ENCODE measurements around the gene MLLT10.

Gene MLLT10

DNA sequence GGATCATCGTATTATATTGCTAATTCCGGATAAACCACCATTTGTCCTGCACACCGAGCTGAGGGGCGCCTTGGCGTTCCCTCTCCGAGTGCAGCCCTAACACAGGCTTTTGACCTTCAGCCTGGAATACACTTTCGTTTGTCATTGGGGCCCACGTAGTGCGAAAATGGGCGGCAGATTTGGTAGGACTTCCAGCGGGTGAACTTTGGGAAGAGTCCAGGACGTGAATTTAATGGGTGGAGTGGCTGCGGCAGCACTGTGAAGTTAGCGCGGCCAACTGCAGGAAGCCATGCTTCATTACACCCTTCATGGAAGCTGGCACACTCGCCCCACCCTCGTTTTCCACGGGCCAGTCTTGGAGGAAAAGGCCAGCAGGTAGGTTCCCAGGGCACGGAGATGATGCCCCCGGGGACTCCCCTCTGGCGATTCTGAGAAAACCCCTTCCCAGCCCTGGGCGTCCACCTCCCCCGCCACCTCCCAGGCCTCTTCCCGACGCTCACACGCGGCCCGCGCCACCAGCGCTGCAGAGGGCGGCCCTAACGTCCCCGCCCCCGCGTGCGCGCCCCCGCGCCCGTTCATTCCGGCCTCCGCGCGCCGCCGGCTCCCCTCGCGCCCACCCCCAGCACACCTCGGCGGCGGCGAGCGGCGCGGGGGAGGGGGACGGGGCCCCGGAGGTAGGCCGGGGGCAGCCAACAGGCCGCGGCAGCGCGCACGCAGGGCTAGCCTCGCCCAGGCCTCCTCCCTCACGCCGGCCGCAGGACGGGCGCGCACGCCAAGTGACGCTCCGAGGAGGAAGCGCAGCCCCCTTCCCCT lies at the start of gene MLLT10:
TSS of gene MLLT10 (plus strand) at position 766 of the 813 bp plus-strand sequence. CDS start 413 bp downstream, outside the sequence.
- peaks cover 0 to 9% of the 10 kb centered on the region in 2 donors for H3K36me3 ChIP-seq (ENCODE audit: control insufficient read depth in 1 of 2, insufficient read depth in 2 of 2, low read length in 2 of 2)
- H3K9ac ChIP-seq (ENCODE audit: low read depth in 1 of 2, low read length in 2 of 2), result peak within 1 kb of the TSS; percentile 86 to 92
- peak within 1 kb of the TSS; percentile 89 to 95 for H3K4me3 ChIP-seq (ENCODE audit: low read depth in 1 of 2, low read length in 2 of 2)
- no peaks in the 10 kb centered on the region for H3K9me3 ChIP-seq (ENCODE audit: control insufficient read depth in 1 of 2, low read length in 2 of 2)
- H3K4me1 ChIP-seq (ENCODE audit: control insufficient read depth in 1 of 2, insufficient read depth in 2 of 2, low read length in 2 of 2), result peaks cover 7 to 9% of the 10 kb centered on the region in 2 donors
- peak within 1 kb of the TSS; percentile 90 for H3K27ac ChIP-seq (ENCODE audit: low read depth, low read length)
- H3K27me3 ChIP-seq (ENCODE audit: control insufficient read depth in 1 of 2, insufficient read depth in 2 of 2, low read length in 2 of 2), result peaks cover 0 to 3% of the 10 kb centered on the region in 2 donors

DNA sequence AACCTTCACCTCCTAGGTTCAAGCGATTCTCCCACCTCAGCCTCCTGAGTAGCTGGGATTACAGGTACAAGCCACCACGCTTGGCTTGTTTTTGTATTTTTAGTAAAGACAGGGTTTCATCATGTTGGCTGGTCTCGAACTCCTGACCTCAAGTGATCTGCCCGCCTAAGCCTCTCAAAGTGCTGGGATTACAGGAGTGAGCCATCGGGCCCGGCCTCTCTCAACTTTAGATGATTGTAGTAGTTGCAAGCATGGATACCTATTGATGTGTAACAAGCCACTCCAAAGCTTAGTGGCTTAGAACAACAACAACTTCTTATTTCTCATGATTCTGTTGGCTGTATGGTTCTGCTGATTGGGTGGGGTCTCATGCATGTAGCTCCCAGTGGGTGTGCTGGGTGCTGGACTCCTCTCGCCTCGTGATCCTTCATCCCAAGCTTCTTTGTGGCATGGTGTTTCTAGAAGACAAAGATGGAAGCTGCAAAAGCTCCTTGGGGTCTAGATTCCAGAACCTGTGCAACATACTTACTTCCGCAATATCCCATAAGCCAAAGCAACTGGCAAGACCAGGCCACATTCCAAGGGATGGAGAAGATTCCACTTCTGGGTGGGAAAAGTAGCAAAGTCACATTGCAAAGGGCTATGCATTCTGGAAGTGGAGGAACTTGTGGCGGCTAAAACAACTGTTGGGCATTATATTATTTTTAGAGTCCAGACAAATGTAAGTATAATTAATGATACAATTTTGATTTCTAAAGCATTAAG lies 46.4 kb upstream of the MLLT10 start:
- no peaks in the 10 kb centered on the region for H3K4me1 ChIP-seq (ENCODE audit: control insufficient read depth in 1 of 2, insufficient read depth in 2 of 2, low read length in 2 of 2)

DNA sequence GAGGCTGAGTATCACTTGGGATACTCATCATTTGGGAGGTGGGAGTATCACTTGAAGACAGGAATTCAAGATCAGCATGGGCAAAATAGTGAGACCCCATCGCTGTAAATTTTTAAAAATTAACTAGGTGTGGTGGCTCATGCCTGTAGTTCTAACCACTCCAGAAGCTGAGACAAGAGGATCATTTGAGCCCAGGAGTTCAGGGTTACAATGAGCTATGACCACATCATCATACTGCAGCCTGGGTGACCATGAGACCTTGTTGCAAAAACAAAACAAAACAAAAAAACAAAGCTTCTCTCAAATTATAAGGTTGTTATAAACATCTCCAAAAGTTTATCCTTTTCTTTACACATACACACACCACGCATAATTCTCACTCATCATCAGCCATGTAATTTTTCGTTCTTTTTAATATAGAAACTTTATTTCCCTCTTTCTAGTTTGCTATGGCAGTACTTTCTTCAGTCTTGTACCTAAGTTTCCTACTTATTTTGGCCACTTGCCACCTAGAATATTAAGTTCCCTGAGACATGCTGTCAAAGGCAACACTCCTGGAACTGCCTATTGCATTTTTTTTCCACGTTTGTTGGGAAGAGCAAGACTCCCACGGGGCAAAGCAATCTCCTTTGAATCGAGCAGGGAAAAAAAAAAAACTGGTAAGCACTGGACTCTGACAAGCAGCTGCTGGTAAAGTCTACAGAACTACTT lies 45.6 kb upstream of the MLLT10 start:
- H3K27ac ChIP-seq (ENCODE audit: low read depth, low read length), result no peak overlapping the region
- H3K36me3 ChIP-seq (ENCODE audit: control insufficient read depth in 1 of 2, insufficient read depth in 2 of 2, low read length in 2 of 2), result no peaks in the 10 kb centered on the region
- peaks cover 0 to 3% of the 10 kb centered on the region in 2 donors for H3K27me3 ChIP-seq (ENCODE audit: control insufficient read depth in 1 of 2, insufficient read depth in 2 of 2, low read length in 2 of 2)
- no peak overlapping the region for H3K9ac ChIP-seq (ENCODE audit: low read depth in 1 of 2, low read length in 2 of 2)
- H3K4me3 ChIP-seq (ENCODE audit: low read depth in 1 of 2, low read length in 2 of 2), result no peak overlapping the region
- no peaks in the 10 kb centered on the region for H3K9me3 ChIP-seq (ENCODE audit: control insufficient read depth in 1 of 2, low read length in 2 of 2)
- H3K4me1 ChIP-seq (ENCODE audit: control insufficient read depth in 1 of 2, insufficient read depth in 2 of 2, low read length in 2 of 2), result no peaks in the 10 kb centered on the region

More for the DNA sequence above, 46.4 kb upstream of the MLLT10 start:
- no peaks in the 10 kb centered on the region for H3K9me3 ChIP-seq (ENCODE audit: control insufficient read depth in 1 of 2, low read length in 2 of 2)
- H3K9ac ChIP-seq (ENCODE audit: low read depth in 1 of 2, low read length in 2 of 2), result no peak overlapping the region
- H3K27me3 ChIP-seq (ENCODE audit: control insufficient read depth in 1 of 2, insufficient read depth in 2 of 2, low read length in 2 of 2), result peaks cover 0 to 3% of the 10 kb centered on the region in 2 donors
- H3K27ac ChIP-seq (ENCODE audit: low read depth, low read length), result no peak overlapping the region
- H3K4me3 ChIP-seq (ENCODE audit: low read depth in 1 of 2, low read length in 2 of 2), result no peak overlapping the region
- H3K36me3 ChIP-seq (ENCODE audit: control insufficient read depth in 1 of 2, insufficient read depth in 2 of 2, low read length in 2 of 2), result no peaks in the 10 kb centered on the region

- no peak overlapping the region for H3K9ac ChIP-seq (ENCODE audit: low read depth in 1 of 2, low read length in 2 of 2)
- no peaks in the 10 kb centered on the region for H3K36me3 ChIP-seq (ENCODE audit: control insufficient read depth in 1 of 2, insufficient read depth in 2 of 2, low read length in 2 of 2)
- H3K4me1 ChIP-seq (ENCODE audit: control insufficient read depth in 1 of 2, insufficient read depth in 2 of 2, low read length in 2 of 2), result peaks cover 0 to 1% of the 10 kb centered on the region in 2 donors
- no peak overlapping the region for H3K27ac ChIP-seq (ENCODE audit: low read depth, low read length)
- no peaks in the 10 kb centered on the region for H3K9me3 ChIP-seq (ENCODE audit: control insufficient read depth in 1 of 2, low read length in 2 of 2)
- H3K27me3 ChIP-seq (ENCODE audit: control insufficient read depth in 1 of 2, insufficient read depth in 2 of 2, low read length in 2 of 2), result peaks cover 5 to 8% of the 10 kb centered on the region in 2 donors
- no peak overlapping the region for H3K4me3 ChIP-seq (ENCODE audit: low read depth in 1 of 2, low read length in 2 of 2)
These were observed 45.0 kb upstream of the MLLT10 start for GRCh38 chr10:21488957-21489446.

DNA sequence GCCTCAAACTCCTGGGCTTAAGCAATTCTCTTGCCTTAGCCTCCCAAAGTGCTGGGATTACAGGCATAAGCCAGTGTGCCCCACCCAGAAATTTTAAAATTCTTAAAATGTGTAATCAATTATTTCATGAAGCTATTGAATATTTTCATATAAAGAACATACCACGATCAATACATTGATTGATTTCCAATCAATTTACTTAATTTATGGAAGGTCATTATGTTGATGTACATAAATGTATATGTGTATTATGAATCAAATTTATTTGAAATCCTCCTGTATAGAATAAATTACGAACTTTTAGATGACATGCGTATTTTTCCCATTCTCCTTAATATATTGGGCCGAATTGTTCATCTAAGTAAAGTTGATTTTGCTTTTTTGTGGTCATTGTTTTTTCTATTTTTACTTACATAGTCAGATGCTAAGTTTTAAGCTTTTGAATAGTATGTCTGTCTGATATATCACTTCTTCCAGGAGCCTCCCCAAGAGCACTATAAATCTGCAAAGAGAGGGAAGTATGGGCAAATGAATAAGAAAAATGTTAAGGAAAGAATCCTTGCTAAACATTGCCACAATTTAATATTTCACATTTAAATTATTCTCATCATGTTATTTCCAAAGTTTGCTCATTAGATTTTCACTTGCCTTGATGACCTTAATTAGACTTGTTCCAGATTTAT lies 43.9 kb upstream of the MLLT10 start:
- Histone ChIP-seq H3K27ac (ENCODE audit: low read depth, low read length) (no peak overlapping the region), H3K9ac (ENCODE audit: low read depth in 1 of 2, low read length in 2 of 2) (no peak overlapping the region), H3K4me3 (ENCODE audit: low read depth in 1 of 2, low read length in 2 of 2) (no peak overlapping the region), H3K36me3 (ENCODE audit: control insufficient read depth in 1 of 2, insufficient read depth in 2 of 2, low read length in 2 of 2) (no peaks in the 10 kb centered on the region), H3K9me3 (ENCODE audit: control insufficient read depth in 1 of 2, low read length in 2 of 2) (no peaks in the 10 kb centered on the region), H3K4me1 (ENCODE audit: control insufficient read depth in 1 of 2, insufficient read depth in 2 of 2, low read length in 2 of 2) (peaks cover 4 to 13% of the 10 kb centered on the region in 2 donors), H3K27me3 (ENCODE audit: control insufficient read depth in 1 of 2, insufficient read depth in 2 of 2, low read length in 2 of 2) (peaks cover 10 to 19% of the 10 kb centered on the region in 2 donors)

DNA sequence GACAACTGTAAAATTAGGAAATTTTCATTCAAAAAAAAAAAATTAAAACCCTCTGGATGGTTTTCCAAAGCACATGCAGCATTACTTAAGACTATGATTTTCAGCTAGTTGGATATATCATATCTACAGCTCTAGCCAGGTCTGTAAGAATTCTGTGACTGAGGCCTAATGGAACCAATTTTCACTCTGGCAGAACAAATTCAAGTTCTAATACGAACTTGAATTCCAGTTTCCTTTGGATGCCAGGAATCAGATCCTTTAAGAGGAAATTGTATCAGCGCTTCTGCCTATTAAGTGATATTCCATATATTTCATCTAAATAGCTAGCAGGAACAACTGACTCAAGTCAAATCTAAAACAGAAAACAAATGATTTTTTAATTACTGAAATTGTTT lies 43.3 kb upstream of the MLLT10 start:
- Histone ChIP-seq H3K9ac (ENCODE audit: low read depth in 1 of 2, low read length in 2 of 2) (no peak overlapping the region), H3K27ac (ENCODE audit: low read depth, low read length) (no peak overlapping the region), H3K4me3 (ENCODE audit: low read depth in 1 of 2, low read length in 2 of 2) (no peak overlapping the region), H3K27me3 (ENCODE audit: control insufficient read depth in 1 of 2, insufficient read depth in 2 of 2, low read length in 2 of 2) (peaks cover 14 to 20% of the 10 kb centered on the region in 2 donors), H3K36me3 (ENCODE audit: control insufficient read depth in 1 of 2, insufficient read depth in 2 of 2, low read length in 2 of 2) (no peaks in the 10 kb centered on the region), H3K4me1 (ENCODE audit: control insufficient read depth in 1 of 2, insufficient read depth in 2 of 2, low read length in 2 of 2) (peaks cover 6 to 17% of the 10 kb centered on the region in 2 donors), H3K9me3 (ENCODE audit: control insufficient read depth in 1 of 2, low read length in 2 of 2) (no peaks in the 10 kb centered on the region)

DNA sequence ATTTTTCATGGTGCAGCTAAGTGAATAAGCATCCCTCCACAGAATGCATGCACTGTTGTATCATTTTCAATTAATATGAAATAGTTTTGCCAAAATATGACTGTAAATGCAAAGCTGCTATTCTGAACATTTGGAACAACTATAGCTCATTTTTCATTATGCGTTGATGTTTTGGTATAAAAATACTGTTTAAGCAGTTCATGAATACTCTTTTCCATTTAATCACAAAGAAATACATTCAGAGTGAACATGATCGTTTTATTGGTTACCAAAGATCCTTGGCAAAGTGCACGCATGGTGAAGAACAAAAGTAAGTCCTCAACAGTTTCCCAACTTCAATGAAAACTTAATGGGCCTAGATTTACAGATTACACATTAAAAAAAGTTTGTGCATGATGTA lies 41.6 kb upstream of the MLLT10 start:
- H3K27me3 ChIP-seq (ENCODE audit: control insufficient read depth in 1 of 2, insufficient read depth in 2 of 2, low read length in 2 of 2), result peaks cover 14 to 23% of the 10 kb centered on the region in 2 donors
- H3K27ac ChIP-seq (ENCODE audit: low read depth, low read length), result no peak overlapping the region
- no peak overlapping the region for H3K4me3 ChIP-seq (ENCODE audit: low read depth in 1 of 2, low read length in 2 of 2)
- no peaks in the 10 kb centered on the region for H3K36me3 ChIP-seq (ENCODE audit: control insufficient read depth in 1 of 2, insufficient read depth in 2 of 2, low read length in 2 of 2)
- peaks cover 9 to 25% of the 10 kb centered on the region in 2 donors for H3K4me1 ChIP-seq (ENCODE audit: control insufficient read depth in 1 of 2, insufficient read depth in 2 of 2, low read length in 2 of 2)
- H3K9ac ChIP-seq (ENCODE audit: low read depth in 1 of 2, low read length in 2 of 2), result no peak overlapping the region
- H3K9me3 ChIP-seq (ENCODE audit: control insufficient read depth in 1 of 2, low read length in 2 of 2), result no peaks in the 10 kb centered on the region

DNA sequence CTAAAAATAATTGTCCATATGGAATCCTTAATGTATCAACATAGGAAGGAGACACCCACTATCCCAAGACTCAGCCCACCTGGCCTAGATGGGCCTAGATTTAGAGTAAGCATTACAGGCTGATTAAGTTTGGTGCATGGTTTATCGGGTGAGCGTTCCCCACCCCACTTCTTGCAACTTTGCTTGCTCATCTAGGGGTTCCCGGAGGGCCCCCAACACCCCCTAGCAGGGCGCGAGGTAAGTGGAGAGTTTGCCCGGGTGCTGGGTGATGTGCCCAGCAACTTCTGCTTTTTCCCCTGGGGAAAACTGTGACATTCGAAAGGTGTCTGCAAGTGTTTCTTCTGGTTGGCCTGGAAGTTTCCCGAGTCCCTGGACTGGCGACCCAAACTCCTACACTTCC lies 40.2 kb upstream of the MLLT10 start:
- no peak overlapping the region for H3K9ac ChIP-seq (ENCODE audit: low read depth in 1 of 2, low read length in 2 of 2)
- peak overlapping the region in 1 of 2 donors; percentile 79 for H3K4me3 ChIP-seq (ENCODE audit: low read depth in 1 of 2, low read length in 2 of 2)

DNA sequence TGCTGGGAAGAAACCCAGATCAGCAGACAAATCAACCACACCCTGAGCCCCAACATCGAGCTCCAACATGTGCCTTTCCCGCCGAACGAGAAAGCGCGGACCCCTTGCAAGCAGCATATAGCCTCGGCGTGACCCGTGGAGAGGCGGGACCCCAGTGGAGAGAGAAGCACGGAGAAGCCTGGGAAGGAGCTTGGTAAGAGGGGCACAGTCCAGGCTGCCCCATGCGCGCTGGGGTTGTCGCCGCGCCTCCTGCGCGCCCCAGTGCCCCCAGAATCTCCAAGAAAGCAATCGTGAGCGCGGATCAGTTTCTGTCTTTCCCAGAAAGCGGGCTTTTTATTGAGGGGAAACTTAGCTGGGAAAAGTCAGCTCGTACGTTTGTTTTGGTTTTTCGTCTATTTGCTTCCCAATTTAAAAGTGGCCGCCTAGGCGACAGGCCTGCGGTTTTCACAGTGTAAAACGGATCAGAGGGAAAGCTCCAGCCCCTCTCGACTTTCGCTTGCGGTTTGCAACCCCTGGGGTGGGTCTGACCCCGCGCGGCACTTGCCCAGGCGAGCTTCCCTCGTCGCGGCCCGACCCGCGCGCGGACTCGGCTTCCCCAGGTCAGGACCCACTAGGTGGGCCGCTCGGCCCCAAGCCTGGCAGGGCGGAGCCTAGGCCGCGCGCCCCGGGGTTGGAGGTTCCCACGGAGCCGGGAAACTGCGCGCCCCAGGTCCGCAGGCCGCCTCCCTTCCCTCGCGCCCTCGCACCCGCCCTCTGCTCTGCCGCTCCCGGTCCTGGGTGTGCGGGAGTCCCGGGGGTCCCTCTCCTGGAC lies 39.6 kb upstream of the MLLT10 start:
- Histone ChIP-seq H3K4me3 (ENCODE audit: low read depth in 1 of 2, low read length in 2 of 2) (peak overlapping the region; percentile 79 to 83), H3K9ac (ENCODE audit: low read depth in 1 of 2, low read length in 2 of 2) (peak overlapping the region in 1 of 2 donors; percentile 30), H3K36me3 (ENCODE audit: control insufficient read depth in 1 of 2, insufficient read depth in 2 of 2, low read length in 2 of 2) (no peaks in the 10 kb centered on the region), H3K27me3 (ENCODE audit: control insufficient read depth in 1 of 2, insufficient read depth in 2 of 2, low read length in 2 of 2) (peaks cover 31 to 39% of the 10 kb centered on the region in 2 donors), H3K27ac (ENCODE audit: low read depth, low read length) (no peak overlapping the region), H3K9me3 (ENCODE audit: control insufficient read depth in 1 of 2, low read length in 2 of 2) (no peaks in the 10 kb centered on the region), H3K4me1 (ENCODE audit: control insufficient read depth in 1 of 2, insufficient read depth in 2 of 2, low read length in 2 of 2) (peaks cover 12 to 25% of the 10 kb centered on the region in 2 donors)

More for the DNA sequence above, 40.2 kb upstream of the MLLT10 start:
- Histone ChIP-seq H3K4me1 (ENCODE audit: control insufficient read depth in 1 of 2, insufficient read depth in 2 of 2, low read length in 2 of 2) (peaks cover 12 to 25% of the 10 kb centered on the region in 2 donors), H3K27ac (ENCODE audit: low read depth, low read length) (no peak overlapping the region), H3K36me3 (ENCODE audit: control insufficient read depth in 1 of 2, insufficient read depth in 2 of 2, low read length in 2 of 2) (no peaks in the 10 kb centered on the region), H3K9me3 (ENCODE audit: control insufficient read depth in 1 of 2, low read length in 2 of 2) (no peaks in the 10 kb centered on the region), H3K27me3 (ENCODE audit: control insufficient read depth in 1 of 2, insufficient read depth in 2 of 2, low read length in 2 of 2) (peaks cover 25 to 33% of the 10 kb centered on the region in 2 donors)
